ENCODE results near the gene GPR153.

DNA sequence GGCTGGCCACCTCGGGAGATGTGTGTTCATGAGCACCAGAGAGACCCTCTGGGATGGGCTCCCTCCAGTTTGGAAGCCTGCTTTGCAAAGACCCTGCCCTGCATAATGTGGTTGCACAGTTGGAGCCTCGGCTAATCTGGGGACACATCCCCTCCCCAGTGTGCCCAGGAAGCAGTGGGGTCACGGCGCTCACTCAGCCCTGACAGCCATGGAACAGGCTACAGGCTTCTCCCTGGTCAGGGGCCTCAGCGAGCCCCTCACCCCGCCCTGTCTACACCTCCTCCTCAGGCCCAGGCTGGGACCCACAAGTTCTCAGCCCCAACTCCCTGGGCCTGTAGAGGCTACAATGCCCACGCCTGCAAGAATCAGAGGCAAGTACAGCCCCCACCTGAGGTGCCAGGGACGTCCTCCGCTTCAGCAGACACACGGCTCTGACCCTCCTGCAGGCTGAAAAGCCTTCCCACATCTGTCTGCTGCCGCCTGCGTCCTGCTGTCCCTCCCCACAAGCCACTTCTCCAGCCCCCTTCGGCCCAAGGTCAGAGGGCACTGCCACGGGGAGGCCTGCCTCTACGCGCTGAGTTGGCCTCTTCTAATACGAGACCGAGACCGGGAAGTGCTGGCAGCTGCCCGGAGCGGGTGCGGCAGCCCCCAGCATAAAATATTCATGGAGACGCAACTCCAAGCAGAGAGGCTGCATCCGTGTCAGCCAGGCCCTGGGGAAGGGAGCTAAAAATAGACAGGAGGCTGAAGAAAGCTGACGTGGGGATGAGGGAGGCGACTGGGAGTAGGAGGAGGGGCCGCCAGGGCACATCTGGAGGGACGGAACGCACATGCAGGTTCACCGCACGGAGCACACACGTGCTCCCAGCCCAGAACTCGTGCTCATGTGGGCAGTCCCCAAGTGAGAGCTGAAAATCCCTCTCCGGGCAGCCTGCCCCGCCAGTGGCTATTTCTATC, 15.2 kb upstream of the GPR153 start:
- TF ChIP-seq POLR2AphosphoS5 (IDR thresholded peaks at IDR 0.05; ENCODE audit: borderline replicate concordance, low read depth, low read length) (no peak; the same call in 1 of the 2 replicates), EZH2 (IDR thresholded peaks at IDR 0.05) (no peak), FOXP2 (optimal IDR thresholded peaks at IDR 0.05; ENCODE audit: control extremely low read depth, extremely low read length, insufficient read depth) (peak; percentile 55)
